Measurements from ENCODE around the gene MPHOSPH6.
"Not testable (repeated sequence)": the region's sequence is repeated elsewhere in the genome, so short reads cannot be mapped to it uniquely, and the experiment has no call there.

Gene MPHOSPH6

DNA sequence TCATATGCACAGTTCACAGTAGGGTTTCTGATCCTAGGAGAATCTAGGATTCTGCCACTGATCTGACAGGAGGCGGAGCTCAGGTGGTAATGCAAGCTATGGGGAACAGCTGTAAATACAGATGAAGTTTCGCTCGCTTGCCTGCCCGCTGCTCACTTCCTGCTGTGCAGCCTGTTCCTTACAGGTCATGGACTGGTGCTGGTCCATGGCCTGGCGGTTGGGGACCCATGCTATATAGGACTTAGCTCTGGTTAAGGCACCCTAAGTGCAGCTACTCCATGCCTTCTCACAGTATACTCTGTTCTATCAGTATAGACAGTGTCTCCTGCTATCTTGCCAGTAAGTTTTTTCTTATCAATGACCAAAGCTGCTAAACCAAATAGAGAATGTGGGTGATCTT lies 2.4 kb downstream of the MPHOSPH6 start:
- no peak for DNase-seq

DNA sequence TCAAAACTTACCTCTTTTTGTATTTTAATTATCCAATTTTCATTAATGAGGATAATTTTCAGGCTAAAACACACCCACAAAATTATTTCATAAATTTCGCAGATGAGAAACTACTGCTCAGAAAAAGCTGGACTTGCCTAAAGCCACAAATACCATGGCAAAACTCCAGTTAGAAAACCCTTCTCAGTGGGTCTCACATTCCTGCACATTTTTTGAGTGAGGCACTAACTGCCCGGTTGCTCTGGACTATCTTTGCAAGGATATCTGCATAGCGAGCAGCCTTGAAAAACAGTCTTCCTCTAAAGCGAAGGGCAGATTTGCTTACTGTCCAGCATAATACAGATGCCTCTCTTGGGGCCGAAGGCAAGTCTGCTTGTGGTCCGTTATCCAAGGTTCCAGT lies 9.8 kb downstream of the MPHOSPH6 start:
- DNase-seq, result no peak

DNA sequence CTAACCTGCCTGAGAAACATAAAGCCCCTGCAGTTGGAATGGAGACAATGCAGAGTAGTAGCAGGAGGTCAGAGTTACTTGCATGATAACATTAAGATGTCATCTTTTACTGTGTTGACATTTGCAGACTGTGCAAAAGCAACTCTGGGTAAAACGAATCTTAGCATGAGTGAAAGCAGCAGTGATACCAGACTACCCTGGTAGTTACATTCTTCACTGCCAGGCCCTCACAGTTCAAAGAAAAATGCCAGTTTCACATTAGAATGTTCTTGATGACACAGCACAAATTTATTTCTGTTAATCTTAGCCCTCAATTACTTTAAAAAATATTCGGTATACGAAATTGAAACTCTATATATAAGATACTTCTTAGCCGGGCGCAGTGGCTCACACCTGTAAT lies 12.2 kb downstream of the MPHOSPH6 start:
- no peak for DNase-seq

DNA sequence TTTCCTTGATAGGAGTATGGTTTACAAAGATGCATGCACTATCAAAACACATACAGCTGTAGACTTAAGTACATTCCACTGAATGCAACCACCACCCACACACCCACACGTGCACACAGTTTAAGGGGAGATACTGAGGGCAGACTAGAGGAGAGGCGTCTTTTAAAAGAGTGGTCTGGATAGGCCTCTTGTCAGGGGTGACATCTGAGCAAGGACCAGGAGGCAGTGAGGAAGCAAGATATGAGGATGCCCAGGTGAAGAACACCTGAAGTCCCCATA lies 12.6 kb downstream of the MPHOSPH6 start:
- no peak for DNase-seq

DNA sequence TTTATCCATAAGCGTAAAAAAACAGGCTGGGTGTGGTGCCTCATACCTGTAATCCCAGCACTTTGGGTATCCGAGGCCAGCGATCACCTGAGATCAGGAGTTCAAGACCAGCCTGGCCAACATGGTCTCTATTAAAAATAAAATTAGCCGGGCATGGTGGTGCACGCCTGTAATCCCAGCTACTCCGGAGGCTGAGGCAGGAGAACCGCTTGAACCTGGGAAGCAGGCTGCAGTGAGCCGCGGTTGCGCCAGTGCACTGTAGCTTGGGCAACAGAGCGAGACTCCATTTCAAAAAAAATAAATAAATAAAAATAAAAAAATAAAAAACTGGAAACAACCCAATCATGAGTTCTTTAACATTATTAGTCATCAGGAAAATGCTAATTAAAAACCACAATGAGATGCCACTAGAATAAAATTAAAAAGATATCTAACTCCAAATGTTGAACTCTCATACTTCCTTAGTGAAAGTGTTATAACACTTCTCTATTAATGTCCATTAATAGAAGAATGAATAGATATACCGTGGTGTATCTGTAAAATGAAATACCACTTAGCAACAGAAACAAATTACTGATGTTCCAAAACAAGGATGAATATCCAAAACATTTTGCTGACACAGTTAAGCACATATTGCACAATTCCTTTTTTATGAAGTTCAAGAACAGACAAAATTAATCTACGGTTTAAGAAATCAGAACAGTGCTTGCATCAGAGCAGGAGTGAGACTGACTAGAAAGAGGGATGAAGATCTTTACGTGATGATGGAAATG lies 13.1 kb downstream of the MPHOSPH6 start:
- no peak for DNase-seq

DNA sequence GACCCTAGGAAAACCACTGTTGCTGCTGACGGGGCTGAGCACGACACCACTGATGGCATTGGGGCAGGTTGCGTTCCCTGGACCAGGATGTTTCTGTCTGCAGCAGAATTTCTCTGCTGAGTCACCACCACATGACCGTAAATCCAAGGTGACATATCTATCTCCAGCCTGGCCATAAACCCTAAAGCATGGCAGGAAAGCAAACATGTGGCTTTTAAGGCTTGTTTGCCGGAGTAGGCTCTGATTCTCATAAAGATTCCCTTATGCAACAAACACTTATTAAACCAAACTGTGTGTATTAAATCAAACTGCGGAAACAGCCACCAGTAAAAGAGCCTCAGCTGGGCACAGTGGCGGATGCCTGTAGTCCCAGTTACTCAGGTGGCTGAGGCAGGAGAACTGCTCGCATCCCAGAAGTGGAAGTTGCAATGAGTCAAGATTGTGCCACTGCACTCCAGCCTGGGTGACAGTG lies 17.3 kb downstream of the MPHOSPH6 start:
- no peak for DNase-seq

DNA sequence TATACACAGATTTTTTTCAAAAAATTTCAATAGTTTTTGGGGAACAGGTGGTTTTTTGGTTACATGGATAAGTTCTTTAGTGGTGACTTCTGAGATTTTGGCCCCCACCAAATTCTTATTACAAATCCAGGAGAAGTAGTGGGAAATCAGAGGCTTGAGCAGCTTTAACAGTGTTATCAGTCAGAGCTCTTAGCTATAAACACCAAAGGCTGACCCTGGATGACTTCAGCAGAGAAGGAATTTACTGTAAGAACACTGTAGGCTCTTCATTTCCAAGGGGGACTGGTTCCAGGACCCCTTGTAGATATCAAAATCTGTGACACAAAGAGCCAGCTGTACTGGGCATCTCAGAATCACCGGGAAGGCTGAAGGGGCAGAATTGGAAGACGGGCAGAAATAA lies 17.8 kb downstream of the MPHOSPH6 start:
- DNase-seq, result no peak

DNA sequence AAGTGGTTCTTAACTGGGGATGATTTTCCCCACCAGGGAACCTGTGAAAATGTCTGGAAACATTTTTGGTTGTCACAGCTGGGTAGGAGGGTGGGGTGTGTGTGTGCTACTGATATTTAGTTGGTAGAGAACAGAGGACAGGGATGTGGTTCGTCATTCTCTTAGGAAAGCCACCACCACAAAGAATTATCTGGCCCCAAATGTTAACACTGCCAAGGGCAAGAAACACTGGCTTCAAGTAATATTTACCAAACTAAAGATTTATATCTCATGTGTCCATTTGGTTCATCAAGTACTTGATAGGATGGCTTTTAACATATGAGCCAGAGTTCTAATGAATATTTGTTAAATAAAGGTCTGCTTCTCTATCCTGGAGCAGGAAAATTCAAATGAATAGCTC lies 19.5 kb downstream of the MPHOSPH6 start:
- DNase-seq, result no peak

DNA sequence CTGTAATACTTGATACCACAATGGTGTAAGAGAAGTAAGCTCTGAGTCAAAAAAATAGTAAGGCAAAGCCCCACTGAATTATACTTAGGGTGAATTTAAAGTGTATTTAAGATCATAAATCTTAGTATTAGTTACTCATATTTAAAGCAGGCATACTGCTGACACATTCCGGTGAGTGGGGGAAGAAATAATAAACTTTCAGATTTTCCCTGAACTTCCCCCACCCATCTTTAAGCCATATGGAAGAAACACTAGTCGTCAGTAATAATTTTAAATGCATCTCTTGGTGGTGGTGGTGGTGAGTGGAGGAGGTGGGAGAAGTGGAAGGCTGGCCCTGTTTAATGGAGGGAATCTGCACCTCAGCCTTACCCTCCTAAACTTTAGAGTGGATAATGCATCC lies 20.5 kb downstream of the MPHOSPH6 start:
- no peak for DNase-seq

DNA sequence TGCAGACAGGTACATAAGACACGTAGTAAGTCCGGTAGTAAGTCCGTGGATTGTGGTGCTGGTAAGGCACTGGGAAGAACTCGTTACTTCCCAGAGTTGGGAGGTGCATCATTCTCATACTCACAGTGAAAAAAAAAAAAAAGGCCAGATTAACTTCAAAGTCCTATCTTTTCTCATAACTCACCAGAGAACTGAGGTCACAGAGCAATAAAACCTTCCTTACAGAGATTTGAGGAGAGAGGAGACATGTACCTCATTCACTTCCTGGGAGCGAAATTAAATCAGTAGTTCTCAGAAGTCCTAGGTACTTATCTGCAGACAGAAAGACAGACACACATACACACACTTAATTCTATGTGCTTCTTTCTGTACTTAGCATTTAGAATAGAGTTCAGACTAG lies 22.5 kb downstream of the MPHOSPH6 start:
- no peak for DNase-seq

DNA sequence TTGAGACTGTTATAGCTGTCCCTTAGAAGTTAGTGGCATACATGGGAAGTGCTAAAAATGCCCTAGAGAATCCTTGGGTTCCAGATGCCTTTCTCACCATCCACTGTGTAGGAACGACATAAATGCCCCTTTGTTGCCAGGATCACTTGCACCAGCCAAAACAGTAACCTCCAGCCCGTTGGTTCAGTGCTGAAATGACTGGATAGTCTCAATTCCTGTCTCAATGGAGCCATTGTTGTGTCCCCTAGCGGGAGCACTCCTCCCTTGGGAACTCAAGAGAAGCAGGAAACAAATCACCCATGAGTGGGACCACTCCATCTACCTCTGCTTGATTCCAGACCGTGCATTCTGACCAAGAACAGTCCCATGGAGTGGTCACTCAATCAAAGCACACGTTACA lies 23.1 kb downstream of the MPHOSPH6 start:
- no peak for DNase-seq

DNA sequence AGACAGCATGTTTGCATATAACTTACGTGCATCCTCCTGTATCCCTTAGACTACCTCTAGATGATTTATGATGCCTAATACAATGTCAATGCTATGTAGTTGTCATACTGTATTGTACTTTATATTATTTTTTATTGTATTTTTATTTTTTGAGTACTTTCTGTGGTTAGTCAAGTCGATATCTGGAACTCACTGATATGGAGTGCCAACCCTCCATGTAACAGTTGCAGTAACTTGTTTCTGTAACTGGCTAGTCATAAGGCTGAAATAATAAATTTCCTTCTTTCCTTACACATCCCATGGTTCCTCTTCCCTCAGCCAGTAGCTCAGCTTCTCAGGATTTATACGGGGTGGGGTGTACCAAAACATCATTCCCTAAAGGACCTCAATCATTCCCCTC lies 23.5 kb downstream of the MPHOSPH6 start:
- no peak for DNase-seq

DNA sequence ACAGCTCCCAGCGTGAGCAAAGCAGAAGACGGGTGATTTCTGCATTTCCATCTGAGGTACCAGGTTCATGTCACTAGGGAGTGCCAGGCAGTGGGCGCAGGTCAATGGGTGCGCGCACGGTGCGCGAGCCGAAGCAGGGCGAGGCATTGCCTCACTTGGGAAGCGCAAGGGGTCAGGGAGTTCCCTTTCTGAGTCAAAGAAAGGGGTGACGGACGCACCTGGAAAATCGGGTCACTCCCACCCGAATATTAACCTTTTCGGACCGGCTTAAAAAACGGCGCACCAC lies 30.8 kb downstream of the MPHOSPH6 start:
- DNase-seq, result not testable (repeated sequence)

DNA sequence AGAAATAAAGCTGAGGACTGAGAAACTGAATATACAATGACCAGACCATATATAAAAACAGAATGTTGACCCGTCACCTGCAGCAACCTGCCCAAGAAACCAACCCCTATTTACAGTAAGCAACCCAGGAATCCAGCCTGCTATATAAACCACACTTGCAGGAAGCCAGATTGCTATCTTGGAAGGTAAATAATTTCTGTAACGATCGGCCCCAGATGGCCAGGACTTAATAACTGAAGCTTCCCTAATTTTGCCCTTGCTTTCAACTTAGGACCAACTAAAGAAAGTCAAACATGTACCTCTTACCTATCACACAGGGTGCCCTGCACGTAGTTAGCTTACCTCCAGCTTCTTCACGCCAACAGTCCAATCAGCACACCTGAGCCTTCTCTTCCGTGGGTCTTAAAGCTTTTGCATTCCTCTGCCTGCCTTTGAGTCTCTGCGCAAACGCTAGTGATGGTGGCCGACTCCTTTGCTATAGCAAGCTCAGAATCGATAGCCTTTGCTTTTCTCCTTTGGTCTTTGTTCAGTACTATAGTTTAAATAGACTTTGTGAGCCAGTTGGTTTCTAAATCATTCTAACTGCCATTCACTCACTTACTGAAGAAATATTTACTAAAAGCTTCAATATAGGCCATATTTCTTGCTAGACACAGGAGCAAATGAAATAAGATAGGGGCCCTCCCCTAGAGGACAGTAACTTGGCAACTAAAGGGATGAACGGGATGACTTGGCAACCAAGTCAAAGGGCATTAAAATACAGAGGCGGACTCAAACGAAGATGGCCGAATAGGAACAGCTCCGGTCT lies 31.3 kb downstream of the MPHOSPH6 start:
- DNase-seq, result no peak

DNA sequence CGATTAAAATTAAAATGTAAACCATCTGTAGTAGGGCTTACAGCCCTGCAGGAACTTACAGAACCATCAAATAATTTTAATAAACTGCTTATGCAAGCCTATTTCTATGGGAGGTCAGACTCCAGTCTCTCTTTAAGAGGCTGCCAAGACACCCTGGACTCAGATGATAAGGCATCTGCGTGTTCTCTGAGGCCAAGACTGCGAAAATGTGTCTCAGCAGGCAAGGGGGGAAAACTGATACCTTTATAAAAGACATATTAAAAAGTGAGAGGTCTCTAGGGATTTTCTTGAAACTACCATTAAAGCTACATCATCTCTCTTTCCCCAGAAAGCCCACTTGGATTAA lies 32.2 kb downstream of the MPHOSPH6 start:
- DNase-seq, result no peak

DNA sequence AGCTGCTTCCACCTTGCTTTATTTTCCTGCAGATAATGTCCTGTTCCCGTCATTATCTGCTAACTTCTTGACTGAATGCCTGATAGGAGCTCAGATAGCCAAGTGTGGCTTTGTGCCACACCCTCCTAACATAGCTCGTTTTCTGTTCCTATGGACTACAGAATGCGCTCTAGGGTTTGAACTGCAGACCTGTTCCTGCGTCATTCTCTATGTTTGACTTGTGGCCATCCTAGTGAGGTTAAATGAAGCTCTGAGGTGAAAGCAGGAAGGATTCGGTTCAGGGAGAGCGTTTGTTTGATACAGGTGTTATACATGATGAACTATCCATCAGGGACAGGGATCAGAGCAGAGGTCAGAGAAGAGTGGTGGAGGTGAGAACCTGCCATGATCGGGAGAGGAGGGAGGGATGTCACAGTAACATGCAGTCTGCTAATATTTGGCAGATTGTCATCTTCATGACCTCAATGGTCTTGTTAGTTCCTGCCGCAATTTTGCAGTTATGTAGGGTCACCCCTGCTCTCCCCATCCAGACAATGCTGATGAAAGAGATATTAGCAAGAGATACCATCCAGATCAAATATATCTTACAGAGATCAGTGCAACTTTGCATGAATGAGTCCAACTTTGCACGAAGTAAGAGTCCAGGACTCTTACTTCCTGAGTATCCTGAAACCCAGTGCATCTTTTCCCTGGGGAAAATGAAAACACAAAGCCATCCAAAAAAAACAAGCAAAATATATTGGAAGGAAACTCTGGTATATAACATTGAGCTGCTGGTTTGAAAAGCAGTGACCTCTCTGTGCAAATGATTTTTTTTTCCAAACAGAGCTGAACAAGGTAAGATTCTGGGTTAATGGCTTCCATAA lies 32.8 kb downstream of the MPHOSPH6 start:
- DNase-seq, result no peak

DNA sequence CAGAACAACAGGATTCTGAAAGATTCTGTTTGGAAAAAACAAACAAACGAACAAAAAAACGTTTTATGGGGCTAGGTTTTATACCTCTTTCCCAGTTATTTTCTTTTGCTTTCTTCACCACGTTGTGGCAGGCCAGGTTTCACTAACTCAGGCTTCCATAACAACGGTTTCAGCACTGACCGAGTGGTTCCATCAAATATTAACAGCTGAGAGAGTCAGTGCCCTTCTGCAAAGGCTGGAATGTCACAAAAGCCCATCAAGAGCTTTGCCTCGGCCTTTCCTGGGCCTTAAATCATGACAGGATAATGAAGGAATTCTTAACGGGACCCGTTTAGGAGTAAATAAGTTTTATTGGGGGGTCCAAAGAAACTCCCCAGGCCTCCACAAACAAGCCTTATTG lies 34.2 kb downstream of the MPHOSPH6 start:
- no peak for DNase-seq

DNA sequence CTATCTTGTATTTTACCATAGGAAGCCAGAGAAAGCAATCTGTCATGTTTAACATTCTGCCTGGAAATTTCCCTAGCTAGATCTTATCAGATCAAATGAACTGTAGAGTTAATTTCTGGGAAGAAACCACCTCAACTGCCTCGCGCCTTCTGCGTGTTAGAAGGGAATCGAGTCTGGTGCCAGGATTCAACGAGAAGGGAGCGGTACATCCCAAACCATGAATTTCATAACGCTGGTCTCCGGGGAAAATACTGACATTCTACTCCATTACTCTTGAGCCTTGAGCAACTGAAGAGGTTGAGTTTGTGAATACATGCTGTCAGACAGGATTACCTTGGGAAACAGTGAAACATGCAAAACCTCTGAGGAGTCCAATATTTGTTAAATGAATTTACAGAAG lies 35.2 kb downstream of the MPHOSPH6 start:
- DNase-seq, result no peak

DNA sequence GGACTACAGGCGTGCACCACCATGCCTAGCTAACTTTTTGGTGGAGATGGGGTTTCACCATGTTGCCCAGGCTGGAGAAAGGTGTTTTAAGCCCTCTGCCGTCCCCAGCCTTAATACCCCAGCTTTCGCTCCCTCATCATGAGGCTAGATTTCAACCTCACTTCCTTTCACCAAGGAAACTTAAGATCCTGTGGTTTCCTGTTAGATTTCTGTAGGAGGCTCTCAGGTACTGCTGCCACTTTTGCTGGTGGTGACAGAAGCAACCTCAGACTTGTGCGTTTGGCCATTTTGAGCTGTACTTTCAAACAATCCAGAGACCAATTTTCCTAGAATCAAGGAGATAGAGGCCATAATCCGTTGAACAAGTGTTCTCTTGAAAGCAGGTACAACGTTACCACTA lies 36.2 kb downstream of the MPHOSPH6 start:
- DNase-seq, result no peak

DNA sequence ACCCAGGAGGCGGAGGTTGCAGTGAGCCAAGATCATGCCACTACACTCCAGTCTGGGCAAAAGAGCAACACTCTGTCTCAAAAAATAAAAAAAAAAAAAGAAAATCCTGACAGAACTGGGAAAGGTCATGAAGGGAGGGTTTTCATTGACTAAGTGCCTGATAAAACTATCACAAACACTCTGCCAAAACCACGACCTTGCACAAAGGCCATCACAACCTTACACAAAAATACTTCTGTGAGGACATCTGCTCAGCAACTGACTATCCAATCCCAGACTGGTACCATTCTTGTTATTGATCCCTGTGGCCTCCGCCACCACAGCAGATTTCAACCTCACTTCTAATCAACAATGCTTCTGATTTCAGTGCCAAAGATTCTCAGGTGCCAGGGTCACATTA lies 40.1 kb downstream of the MPHOSPH6 start:
- no peak for DNase-seq

DNA sequence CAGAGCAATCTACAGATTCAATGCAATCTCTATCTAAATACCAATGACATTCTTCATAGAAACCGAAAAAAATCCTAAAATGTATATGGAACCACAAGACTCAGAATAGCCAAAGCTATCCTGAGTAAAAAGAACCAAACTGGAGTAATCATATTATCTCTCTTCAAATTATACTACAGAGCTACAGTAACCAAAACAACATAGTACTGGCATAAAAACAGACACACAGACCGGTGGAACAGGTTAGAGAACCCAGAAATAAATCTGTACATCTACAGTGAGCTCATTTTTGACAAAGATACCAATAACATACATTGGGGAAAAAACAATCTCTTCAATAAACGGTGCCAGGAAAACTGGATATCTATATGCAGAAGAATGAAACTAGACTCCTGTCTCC lies 45.4 kb downstream of the MPHOSPH6 start:
- no peak for DNase-seq

DNA sequence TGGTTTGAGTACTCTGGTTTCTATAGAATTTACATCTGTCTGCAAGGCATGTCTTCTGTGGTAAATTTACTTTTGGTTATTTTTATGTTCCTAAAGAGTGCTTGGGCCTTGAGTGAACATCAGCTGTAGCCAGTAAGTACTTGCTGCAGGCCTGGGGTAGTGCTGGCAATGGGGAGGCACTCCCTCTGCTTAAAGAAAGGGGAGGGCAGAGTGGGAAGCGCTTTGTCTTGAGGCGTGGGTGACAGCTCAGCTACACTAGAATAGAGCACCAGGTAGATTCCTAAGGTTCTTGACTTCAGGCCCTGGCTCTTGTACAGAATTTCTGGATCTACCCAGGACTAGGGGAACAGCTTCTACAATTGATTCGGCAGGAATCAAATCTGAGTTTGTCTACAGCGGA lies 50.6 kb downstream of the MPHOSPH6 start:
- DNase-seq, result no peak

DNA sequence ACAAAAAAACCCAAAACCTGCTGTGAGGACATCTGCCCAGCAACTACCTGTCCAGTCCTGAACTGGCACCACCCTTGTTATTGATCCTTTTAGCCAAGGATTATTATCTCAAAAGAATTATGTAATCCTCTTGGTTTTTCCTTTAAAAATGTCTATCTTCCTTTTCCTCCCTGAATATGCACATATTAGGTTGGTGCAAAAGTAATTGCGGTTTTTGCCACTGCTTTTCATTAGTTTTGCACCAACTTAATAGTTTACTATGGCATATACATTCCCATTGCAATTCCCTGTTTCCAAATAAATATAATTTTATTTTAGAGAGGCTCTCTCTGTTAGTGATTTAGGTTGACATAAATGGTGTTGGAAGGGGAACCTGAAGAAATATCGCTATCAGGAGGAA lies 51.3 kb downstream of the MPHOSPH6 start:
- DNase-seq, result no peak

DNA sequence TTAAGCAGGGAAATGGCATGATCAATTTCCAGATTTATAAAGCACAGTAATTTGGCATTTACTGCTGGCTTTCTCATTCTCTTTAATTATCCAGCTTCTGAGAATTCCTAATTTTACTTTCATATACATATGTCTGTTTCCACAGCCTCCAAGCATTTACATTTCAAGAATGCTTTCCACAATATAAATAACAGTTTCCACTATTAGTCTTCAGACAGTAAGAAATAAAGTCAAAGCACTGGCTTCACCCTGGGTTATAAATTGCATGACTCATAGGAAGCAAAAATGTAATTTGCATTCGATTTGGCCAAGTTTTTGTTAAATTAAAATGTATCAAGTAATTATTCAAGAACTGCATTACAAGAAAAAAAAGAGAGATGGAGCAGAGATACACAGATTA lies 53.5 kb downstream of the MPHOSPH6 start:
- DNase-seq, result no peak
